AG04450 (cell line): Measurements from ENCODE around the gene TEDC1. TPM values are rescaled to one million over a fixed set of nuclear protein-coding genes. Genes with fewer than 3 reads are reported as not detected.
"Not testable (repeated sequence)": the region's sequence is repeated elsewhere in the genome, so short reads cannot be mapped to it uniquely, and the experiment has no call there.

Experiments
- CTCF ChIA-PET: fragments of 300-600, 350-600 bp; formaldehyde crosslinking; extraction: SDS; loops from one replicate; lab custom pipeline; 2022; ENCODE audit warnings: antibody characterized with exemption, inconsistent platforms; lab: Charles Lee
- POLR2A ChIA-PET: fragments of 350-600 bp; formaldehyde crosslinking; extraction: SDS; loops from one replicate; lab custom pipeline; 2021; ENCODE audit warnings: antibody characterized with exemption, inconsistent platforms; lab: Yijun Ruan, JAX
- DNase-seq: peaks from one replicate; pipeline ENCODE4 v3.0.0-alpha.2; 2011; ENCODE audit warnings: low read depth, low spot score
- H3K27ac ChIP-seq: one replicate; pipeline ENCODE4 v1.5.1; 2012; ENCODE audit warnings: low read depth, low read length, control low read depth
- H3K27me3 ChIP-seq: one replicate; pipeline ENCODE4 v1.6.0; 2012; ENCODE audit warnings: low read length; ENCODE audit not compliant: control insufficient read depth, insufficient read depth
- H3K4me3 ChIP-seq: 2 replicates; pipeline ENCODE4 v1.5.1; 2011; ENCODE audit warnings: mild to moderate bottlenecking, low read depth, low read length, control low read depth
- H3K9me3 ChIP-seq: 2 replicates; pipeline ENCODE4 v1.5.1; 2012; ENCODE audit warnings: low read length; ENCODE audit not compliant: control insufficient read depth, insufficient read depth
- CTCF ChIP-seq: IDR thresholded peaks from 2 replicates; pipeline ENCODE4 v1.5.1; 2011; ENCODE audit warnings: low read depth, low read length, control low read depth, inconsistent platforms
- polyA plus RNA-seq: library from polyadenylated mRNA; depleted of rRNA; stranded (reverse); fragments of >200 nt; gene quantifications from 2 replicates; pipeline ENCODE4 v1.2.3, GENCODE V29; 2011; rRNA removed

Gene TEDC1
- polyA plus RNA-seq, 1 experiment: 1.7 TPM

DNA sequence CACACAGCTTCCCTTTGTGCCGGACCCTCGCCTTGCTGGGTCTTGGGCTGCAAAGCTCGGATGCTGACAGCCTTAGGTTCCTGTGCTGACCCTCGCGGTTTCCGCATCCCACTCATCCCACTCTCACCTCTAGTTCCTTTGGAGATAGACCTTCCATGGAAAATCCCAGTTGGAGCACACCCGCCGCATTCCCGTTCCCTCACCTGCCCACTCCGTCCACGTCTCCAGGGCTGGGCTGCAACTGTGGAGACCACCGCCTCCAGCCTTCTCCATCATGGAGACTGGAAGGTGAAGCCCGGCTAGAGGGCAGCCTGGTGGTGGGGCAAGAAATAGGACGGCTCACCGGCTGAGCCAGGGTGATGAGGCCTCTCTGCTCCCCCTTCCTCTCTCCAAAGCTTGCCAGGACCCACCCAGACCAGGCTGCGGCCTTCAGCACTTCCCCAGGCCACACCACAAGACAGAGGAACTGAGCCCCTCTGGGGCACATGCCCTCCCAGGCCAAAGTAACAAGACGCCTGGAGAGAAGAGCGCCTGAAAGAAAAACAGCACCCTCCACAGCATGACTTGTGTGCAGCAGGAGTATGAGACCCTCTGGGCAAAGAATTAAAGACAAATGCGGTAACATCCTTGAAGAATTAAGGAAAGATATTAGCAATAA is 50.3 kb downstream of the TEDC1 start:
- ChIA-PET POLR2A (no interaction called here), CTCF (interaction anchor here (0.9 kb wide), 1 partner anchor 13 kb away, joined by 3 read pairs; no protein-coding TSS in a partner anchor)
- no peak overlapping the region for H3K4me3 ChIP-seq
- no peak for DNase-seq
- peaks cover 3% of the 10 kb centered on the region for H3K9me3 ChIP-seq
- H3K27ac ChIP-seq: no peak overlapping the region
- peaks cover 4% of the 10 kb centered on the region for H3K27me3 ChIP-seq
- TF ChIP-seq CTCF: no peak

- H3K4me3 ChIP-seq, H3K27ac ChIP-seq, DNase-seq, POLR2A ChIA-PET, CTCF ChIA-PET, H3K27me3 ChIP-seq: not testable (repeated sequence)
- H3K9me3 ChIP-seq: peaks cover 14% of the 10 kb centered on the region
Observed at GRCh38 chr14:105545676-105546075, 54.6 kb downstream of the TEDC1 start.

GRCh38 chr14:105546410-105546809 is 55.4 kb downstream of the TEDC1 start:
- H3K27me3 ChIP-seq, H3K27ac ChIP-seq, CTCF ChIA-PET, DNase-seq, H3K4me3 ChIP-seq, POLR2A ChIA-PET: not testable (repeated sequence)
- peaks cover 14% of the 10 kb centered on the region for H3K9me3 ChIP-seq

GRCh38 chr14:105547072-105547471 is 56.0 kb downstream of the TEDC1 start:
- H3K27me3 ChIP-seq, H3K27ac ChIP-seq, H3K4me3 ChIP-seq, CTCF ChIA-PET, POLR2A ChIA-PET, DNase-seq: not testable (repeated sequence)
- peaks cover 14% of the 10 kb centered on the region for H3K9me3 ChIP-seq

DNA sequence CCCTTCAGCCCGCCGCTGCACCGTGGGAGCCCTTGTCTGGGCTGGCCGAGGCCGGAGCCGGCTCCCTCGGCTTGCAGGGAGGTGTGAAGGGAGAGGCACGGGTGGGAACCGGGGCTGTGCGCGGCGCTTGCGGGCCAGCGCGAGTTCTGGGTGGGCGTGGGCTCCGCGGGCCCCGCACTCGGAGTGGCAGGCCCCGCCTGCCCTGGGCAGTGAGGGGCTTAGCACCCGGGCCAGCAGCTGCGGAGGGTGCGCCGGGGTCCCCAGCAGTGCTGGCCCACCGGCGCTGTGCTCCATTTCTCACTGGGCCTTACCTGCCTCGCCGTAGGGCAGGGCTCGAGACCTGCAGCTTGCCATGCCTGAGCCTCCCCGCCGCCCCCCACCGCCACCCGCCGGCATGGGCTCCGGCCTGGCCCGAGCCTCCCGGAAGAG is 56.7 kb downstream of the TEDC1 start:
- POLR2A ChIA-PET: no interaction called here
- Histone ChIP-seq H3K27ac (no peak overlapping the region), H3K9me3 (peaks cover 14% of the 10 kb centered on the region), H3K27me3 (no peaks in the 10 kb centered on the region), H3K4me3 (no peak overlapping the region)
- no peak for DNase-seq
- no peak for TF ChIP-seq CTCF
- CTCF ChIA-PET: interaction anchor here (0.6 to 1.1 kb wide), 2 partner anchors 10 to 11 kb away, joined by 3 to 7 read pairs; no protein-coding TSS in a partner anchor

Other genes starting within 250 kb of the TEDC1 start
- gene BTBD6, start 242.7 kb upstream of the TEDC1 start, polyA plus RNA-seq: 27.3 and 32.0 TPM in 2 replicates
- 6.3 and 8.1 TPM in 2 replicates for gene BRF1, start 190.2 kb upstream of the TEDC1 start, polyA plus RNA-seq
- 13.0 and 16.1 TPM in 2 replicates for gene PACS2, start 176.5 kb upstream of the TEDC1 start, polyA plus RNA-seq
- 0.05 and 0.14 TPM in 2 replicates for gene TEX22, start 92.7 kb upstream of the TEDC1 start, polyA plus RNA-seq
- 36.0 and 48.0 TPM in 2 replicates for gene MTA1, start 71.4 kb upstream of the TEDC1 start, polyA plus RNA-seq
- 28.2 and 43.8 TPM in 2 replicates for gene CRIP2, start 16.4 kb upstream of the TEDC1 start, polyA plus RNA-seq
- 0.74 and 0.86 TPM in 2 replicates for gene CRIP1, start 4.4 kb upstream of the TEDC1 start, polyA plus RNA-seq
- gene TMEM121, start 35.3 kb downstream of the TEDC1 start, polyA plus RNA-seq: 1.5 and 2.0 TPM in 2 replicates